Common myeloid progenitor, CD34-positive (primary cell): ENCODE measurements around the gene C1QTNF5.

Source experiments
- CTCF ChIA-PET: fragments of 350-600 bp; sonication (Branson Sonifier 250); formaldehyde crosslinking; loops from one replicate; lab custom pipeline; 2021; ENCODE audit warnings: antibody characterized with exemption; lab: Charles Lee
- POLR2A ChIA-PET: fragments of 350-600 bp; sonication (Branson Sonifier 250); formaldehyde crosslinking; loops from one replicate; lab custom pipeline; 2021; ENCODE audit warnings: antibody characterized with exemption; lab: Charles Lee
- DNase-seq, 3 donors: peaks; one replicate each; pipeline versions ENCODE4 v3.0.0 to v3.0.0-alpha.2; 2013
- H3K27ac ChIP-seq, 2 experiments: 1 replicate in 1 of 2; 2 replicates in 1 of 2; pipeline ENCODE4 v1.7.0; 2013; ENCODE audit warnings: inconsistent platforms in 2 of 2, low read length in 2 of 2, mild to moderate bottlenecking in 2 of 2, low read depth in 1 of 2, moderate library complexity in 1 of 2; ENCODE audit not compliant: severe bottlenecking in 2 of 2, insufficient read depth in 1 of 2, poor library complexity in 1 of 2
- H3K27me3 ChIP-seq, 5 experiments: replicated peaks in 2 of 5; 1 replicate in 3 of 5; 2 replicates in 2 of 5; pipeline versions ENCODE4 v1.6.1 to v1.7.0; 2013; ENCODE audit warnings: low read length in 4 of 5, mild to moderate bottlenecking in 2 of 5, moderate library complexity in 2 of 5, inconsistent platforms in 1 of 5; ENCODE audit not compliant: insufficient read depth in 5 of 5, control insufficient read depth in 4 of 5
- H3K36me3 ChIP-seq, 4 experiments: 1 replicate in 2 of 4; 2 replicates in 2 of 4; pipeline versions ENCODE4 v1.6.1 to v1.7.0; 2013; ENCODE audit warnings: low read length in 3 of 4, control low read depth in 1 of 4, mild to moderate bottlenecking in 1 of 4; ENCODE audit not compliant: control insufficient read depth in 4 of 4, insufficient read depth in 4 of 4
- H3K4me1 ChIP-seq, 4 experiments: 1 replicate in 3 of 4; 2 replicates in 1 of 4; pipeline versions ENCODE4 v1.6.1 to v1.7.1; 2013; ENCODE audit warnings: low read length in 3 of 4, mild to moderate bottlenecking in 3 of 4, control low read depth in 1 of 4, inconsistent platforms in 1 of 4, moderate library complexity in 1 of 4; ENCODE audit not compliant: control insufficient read depth in 4 of 4, insufficient read depth in 4 of 4; ENCODE audit errors: control extremely low read depth in 1 of 4
- H3K4me3 ChIP-seq, 7 experiments: 1 replicate in 4 of 7; 2 replicates in 3 of 7; pipeline versions ENCODE4 v1.5.1 to v1.7.0; 2013; ENCODE audit warnings: mild to moderate bottlenecking in 7 of 7, low read length in 6 of 7, moderate library complexity in 6 of 7, inconsistent platforms in 2 of 7, low read depth in 2 of 7, control low read depth in 1 of 7; ENCODE audit not compliant: insufficient read depth in 4 of 7, control insufficient read depth in 1 of 7; ENCODE audit errors: extremely low read depth in 1 of 7
- H3K9me3 ChIP-seq, 5 experiments: 1 replicate in 4 of 5; 2 replicates in 1 of 5; pipeline versions ENCODE4 v1.6.1 to v1.7.1; 2013; ENCODE audit warnings: low read length in 4 of 5, mild to moderate bottlenecking in 2 of 5, inconsistent platforms in 1 of 5, low read depth in 1 of 5, moderate library complexity in 1 of 5; ENCODE audit not compliant: control insufficient read depth in 4 of 5, insufficient read depth in 2 of 5; ENCODE audit errors: control extremely low read depth in 1 of 5
- WGBS: methylation state at CpG from one replicate; pipeline ENCODE4 v1.1.5; 2013; ENCODE audit not compliant: insufficient coverage; 5-methylcytosine and 5-hydroxymethylcytosine counted together

C1QTNF5 gene

DNA sequence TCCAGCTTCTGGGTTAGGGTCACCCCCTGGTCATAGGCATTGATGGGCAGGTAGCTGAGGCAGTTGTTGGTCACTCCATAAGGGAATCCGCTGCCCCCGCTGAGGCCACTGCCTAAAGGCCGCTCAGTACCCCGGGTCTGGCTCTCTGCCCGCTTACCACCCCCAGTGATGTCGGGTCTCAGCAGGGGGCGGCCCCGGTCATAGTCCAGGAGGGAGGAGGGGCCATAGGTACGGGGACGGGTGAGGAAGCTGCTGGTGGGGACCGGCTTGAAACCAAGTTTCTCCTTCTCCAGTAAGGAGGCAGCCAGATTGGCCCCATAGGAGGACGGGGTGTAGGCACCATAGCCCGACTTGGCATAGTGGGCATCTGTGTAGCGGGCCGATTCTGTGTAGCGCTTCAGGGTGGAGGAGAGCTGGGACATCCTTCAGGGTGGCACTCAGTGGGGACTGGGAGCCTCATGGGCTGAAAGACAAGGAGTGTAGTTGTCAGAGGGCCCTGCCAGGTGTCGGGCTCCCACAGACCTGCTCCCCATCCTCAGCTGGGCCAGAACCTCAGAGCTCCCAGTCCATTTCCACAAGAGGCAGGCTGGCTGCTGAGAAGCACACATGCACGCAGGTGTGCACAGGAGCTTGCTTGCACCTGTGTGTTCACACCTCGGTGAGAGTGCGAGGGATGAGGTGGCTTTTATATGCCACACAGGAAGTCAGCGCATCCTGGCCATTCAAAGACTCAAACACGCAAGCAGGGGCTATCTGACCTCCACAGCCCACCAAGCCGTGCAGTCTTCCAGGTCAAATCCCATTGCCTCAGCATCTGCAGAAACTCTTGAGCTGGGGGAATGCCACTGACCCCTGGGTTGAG lies 32.6 kb upstream of the C1QTNF5 start:
- DNase-seq: no peak
- no peak overlapping the region for H3K27ac ChIP-seq
- WGBS: 93% methylated on average over 19 of the region's 23 CpGs
- H3K4me1 ChIP-seq: peaks cover 0 to 3% (median 0%) of the 10 kb centered on the region in 4 experiments
- peaks cover 0 to 3% (median 0%) of the 10 kb centered on the region in 5 experiments for H3K27me3 ChIP-seq
- no peaks in the 10 kb centered on the region for H3K9me3 ChIP-seq
- POLR2A ChIA-PET: no interaction called here
- CTCF ChIA-PET: interaction anchor here (0.7 to 13.9 kb wide), 11 partner anchors 8 to 177 kb away, joined by 3 to 132 read pairs (median 5); partner anchors contain the start of genes C1QTNF5 and MFRP
- H3K4me3 ChIP-seq: no peak overlapping the region
- H3K36me3 ChIP-seq: no peaks in the 10 kb centered on the region

DNA sequence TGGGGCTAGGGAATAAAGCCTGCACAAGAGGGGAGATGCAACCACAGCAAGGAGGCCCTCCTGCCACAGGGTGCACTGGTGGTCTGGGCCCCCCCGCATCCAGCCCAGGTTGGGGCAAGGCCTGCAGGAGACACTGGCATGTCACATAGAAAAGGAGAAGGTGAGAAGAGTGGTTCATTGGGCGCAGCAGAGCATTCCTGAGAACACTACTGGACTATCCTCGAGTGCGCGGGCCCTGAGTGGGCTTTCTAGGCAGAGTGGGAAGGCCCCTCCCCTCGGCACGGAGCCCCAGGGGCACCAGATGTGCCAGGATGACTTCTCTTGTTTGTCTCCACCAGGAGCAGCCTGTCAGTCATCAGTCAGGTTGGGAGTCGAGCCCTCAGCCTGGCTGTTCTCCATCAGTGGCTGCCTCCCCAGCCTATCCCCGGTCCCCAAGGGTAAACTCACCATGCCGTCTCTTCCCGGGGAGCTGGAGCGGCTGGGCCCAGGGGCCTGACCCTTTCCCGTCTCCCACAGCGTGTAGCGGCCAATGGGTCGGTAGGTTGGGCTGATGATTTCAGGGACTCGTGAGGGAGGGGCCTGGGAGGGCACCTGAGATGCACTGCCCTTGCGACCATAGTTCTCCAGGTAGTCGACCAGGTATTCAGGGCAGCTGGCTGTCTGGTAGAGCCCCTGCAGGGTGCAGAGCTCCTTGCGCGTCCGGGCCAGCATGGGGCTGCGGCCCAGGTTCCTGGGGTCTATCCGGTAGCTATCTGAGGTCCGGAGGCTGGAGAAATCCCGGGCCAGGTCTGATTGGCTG lies 31.8 kb upstream of the C1QTNF5 start:
- Histone ChIP-seq H3K4me1 (peaks cover 0 to 3% (median 0%) of the 10 kb centered on the region in 4 experiments), H3K4me3 (no peak overlapping the region), H3K27ac (no peak overlapping the region), H3K9me3 (no peaks in the 10 kb centered on the region), H3K36me3 (no peaks in the 10 kb centered on the region), H3K27me3 (peaks cover 0 to 6% (median 2%) of the 10 kb centered on the region in 5 experiments)
- 98% methylated on average over 26 of the region's 26 CpGs for WGBS
- POLR2A ChIA-PET: no interaction called here
- no peak for DNase-seq
- CTCF ChIA-PET: interaction anchor here (1.3 to 13.9 kb wide), 9 partner anchors 8 to 103 kb away, joined by 3 to 132 read pairs (median 5); partner anchors contain the start of genes C1QTNF5, MFRP and USP2

DNA sequence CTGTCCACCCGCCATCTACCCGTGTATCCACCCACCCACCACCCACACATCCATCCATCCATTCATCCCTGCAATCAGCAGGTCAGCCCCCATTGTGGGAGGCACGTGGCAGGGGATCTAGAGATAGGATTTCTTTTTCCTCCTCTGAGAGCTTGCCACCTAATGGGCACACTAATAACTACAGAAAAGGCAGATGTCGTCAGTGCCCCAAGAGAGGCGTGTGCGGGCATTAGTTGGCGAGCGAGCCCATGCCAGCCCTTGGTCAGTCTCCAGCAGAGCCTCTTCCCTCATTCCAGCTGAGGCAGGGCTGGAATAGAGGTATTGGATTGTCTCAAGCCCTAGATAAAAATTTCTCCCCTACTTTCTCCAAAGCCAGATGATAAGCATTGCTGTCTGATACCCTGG lies 31.1 kb upstream of the C1QTNF5 start:
- H3K4me1 ChIP-seq: peaks cover 0 to 3% (median 0%) of the 10 kb centered on the region in 4 experiments
- WGBS: 61% methylated on average over 2 of the region's 8 CpGs
- H3K27ac ChIP-seq: no peak overlapping the region
- H3K27me3 ChIP-seq: peaks cover 0 to 8% (median 4%) of the 10 kb centered on the region in 5 experiments
- no peak overlapping the region for H3K4me3 ChIP-seq
- peak in 2 of 3 donors; percentile 21 to 25 for DNase-seq
- H3K36me3 ChIP-seq: no peaks in the 10 kb centered on the region
- H3K9me3 ChIP-seq: no peaks in the 10 kb centered on the region
- ChIA-PET POLR2A (no interaction called here), CTCF (interaction anchor here (0.7 to 13.9 kb wide), 7 partner anchors 9 to 567 kb away, joined by 3 to 132 read pairs (median 3); partner anchors contain the start of genes C1QTNF5, MFRP and USP2)

DNA sequence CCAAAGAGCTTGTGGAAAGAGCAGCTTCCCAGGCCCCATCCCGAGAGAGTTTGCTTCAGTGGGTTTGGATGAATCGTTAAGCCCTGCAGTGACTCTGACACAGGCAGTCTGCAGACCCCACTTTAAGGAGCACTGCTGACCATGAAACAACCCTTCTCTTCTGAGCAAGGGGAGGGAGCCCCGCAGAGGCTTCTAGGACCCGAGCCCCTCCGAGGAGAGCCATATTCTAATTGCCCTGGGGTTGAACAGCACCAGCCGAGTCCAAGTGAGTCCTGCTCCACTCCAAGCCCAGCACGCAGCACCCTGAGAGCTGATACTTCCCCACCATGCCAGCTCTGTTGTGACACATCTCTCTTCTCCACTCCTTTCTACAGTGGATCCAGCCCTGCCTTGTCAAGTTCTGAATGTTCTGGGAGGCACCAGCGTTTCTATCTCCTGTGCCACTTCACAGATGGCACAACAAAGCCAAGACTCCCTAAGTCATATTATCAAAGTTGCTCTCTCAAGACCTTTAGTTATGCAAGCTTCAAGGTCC lies 30.5 kb upstream of the C1QTNF5 start:
- H3K27me3 ChIP-seq: peaks cover 0 to 12% (median 10%) of the 10 kb centered on the region in 5 experiments
- no peaks in the 10 kb centered on the region for H3K9me3 ChIP-seq
- POLR2A ChIA-PET: no interaction called here
- CTCF ChIA-PET: interaction anchor here (0.7 to 13.9 kb wide), 8 partner anchors 8 to 568 kb away, joined by 3 to 132 read pairs (median 3); partner anchors contain the start of genes C1QTNF5, MFRP and USP2
- DNase-seq: no peak
- no peaks in the 10 kb centered on the region for H3K36me3 ChIP-seq
- H3K4me3 ChIP-seq: no peak overlapping the region
- H3K4me1 ChIP-seq: peaks cover 0 to 3% (median 0%) of the 10 kb centered on the region in 4 experiments
- no peak overlapping the region for H3K27ac ChIP-seq
- WGBS: 93% methylated on average over 8 of the region's 8 CpGs

DNA sequence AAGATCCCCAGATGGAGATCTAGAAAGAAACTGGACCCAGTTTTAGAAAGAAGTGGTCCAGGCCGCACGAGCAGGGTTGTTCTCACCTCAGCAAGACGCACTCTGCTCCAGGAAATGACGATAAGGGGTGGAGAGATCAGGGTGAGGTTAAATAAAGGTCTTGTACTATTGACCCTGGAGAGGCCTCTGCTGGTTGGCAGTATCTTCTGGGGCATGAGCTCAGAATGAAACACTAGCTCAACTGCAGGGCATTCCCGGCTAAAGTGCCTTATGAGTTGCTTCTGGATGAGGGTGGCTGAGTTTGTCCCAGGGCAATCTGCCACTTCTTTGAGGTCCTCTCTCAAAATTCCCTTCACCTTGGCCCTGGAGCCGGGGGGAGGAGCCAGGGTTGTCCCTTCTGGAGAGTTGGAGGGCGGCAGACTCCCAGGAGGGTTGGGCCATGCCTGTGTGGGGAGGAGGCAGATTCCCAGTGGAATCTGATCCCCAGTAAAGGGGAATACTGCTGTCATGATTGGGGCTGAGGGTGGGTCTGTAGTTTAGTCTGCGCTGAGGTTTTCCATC lies 29.9 kb upstream of the C1QTNF5 start:
- 91% methylated on average over 7 of the region's 8 CpGs for WGBS
- H3K27me3 ChIP-seq: peaks cover 0 to 15% (median 12%) of the 10 kb centered on the region in 5 experiments
- DNase-seq: no peak
- H3K4me3 ChIP-seq: no peak overlapping the region
- H3K9me3 ChIP-seq: no peaks in the 10 kb centered on the region
- no peak overlapping the region for H3K27ac ChIP-seq
- CTCF ChIA-PET: interaction anchor here (0.8 to 13.9 kb wide), 5 partner anchors 10 to 29 kb away, joined by 3 to 132 read pairs (median 51); partner anchors contain the start of genes C1QTNF5, MFRP and USP2
- no peaks in the 10 kb centered on the region for H3K36me3 ChIP-seq
- POLR2A ChIA-PET: no interaction called here
- H3K4me1 ChIP-seq: peaks cover 0 to 3% (median 0%) of the 10 kb centered on the region in 4 experiments

DNA sequence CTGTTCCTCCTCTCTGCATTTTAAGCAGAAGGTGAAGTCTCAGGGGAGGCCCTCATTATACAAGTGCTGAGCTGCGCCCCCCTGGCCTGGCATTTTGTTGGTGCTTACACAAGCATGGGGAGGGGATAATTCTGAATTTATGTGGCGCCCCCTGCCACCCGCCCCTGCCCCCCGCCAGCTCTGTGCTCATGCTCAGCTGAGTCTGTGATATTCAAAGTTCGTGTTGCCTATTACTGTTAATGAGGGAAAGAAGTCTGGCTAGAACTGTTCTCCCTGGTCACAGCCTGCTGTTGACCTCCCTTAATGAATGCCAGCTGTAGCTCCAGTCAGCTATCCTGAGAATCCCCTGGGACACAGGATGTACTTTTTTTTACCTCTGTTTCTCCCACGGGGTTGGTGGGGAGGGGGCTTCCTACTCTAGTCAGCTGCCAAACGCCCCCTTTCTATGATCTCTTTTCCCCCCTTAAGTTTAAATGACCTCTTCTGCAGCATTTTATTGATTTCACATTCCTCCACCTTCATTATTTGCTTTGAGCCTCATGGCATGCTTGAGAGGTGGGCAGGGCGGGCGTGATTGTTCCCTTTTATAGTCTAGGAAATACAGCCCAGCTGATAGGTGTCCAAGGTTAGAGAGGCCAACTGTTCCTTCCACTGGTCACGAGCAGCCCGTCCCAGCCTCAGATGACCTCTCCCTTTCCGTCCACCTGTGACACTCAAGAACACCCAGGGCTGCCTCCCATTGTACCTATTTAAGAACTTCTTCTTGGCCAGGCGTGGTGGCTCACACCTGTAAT lies 28.6 kb upstream of the C1QTNF5 start:
- no peak overlapping the region for H3K27ac ChIP-seq
- no peak overlapping the region for H3K4me3 ChIP-seq
- DNase-seq: no peak
- H3K27me3 ChIP-seq: peaks cover 3 to 27% (median 23%) of the 10 kb centered on the region in 5 experiments
- CTCF ChIA-PET: interaction anchor here (0.9 to 6.0 kb wide), 7 partner anchors 8 to 107 kb away, joined by 3 to 51 read pairs (median 5); partner anchors contain the start of gene USP2
- H3K4me1 ChIP-seq: peaks cover 0 to 8% (median 3%) of the 10 kb centered on the region in 4 experiments
- WGBS: 98% methylated on average over 5 of the region's 13 CpGs
- POLR2A ChIA-PET: no interaction called here
- no peaks in the 10 kb centered on the region for H3K36me3 ChIP-seq
- no peaks in the 10 kb centered on the region for H3K9me3 ChIP-seq
